ENCODE results near the gene TMPRSS2. TPM values are rescaled to one million over a fixed set of nuclear protein-coding genes. Genes with fewer than 3 reads are reported as not detected.

Gene TMPRSS2
- total RNA-seq (ENCODE audit: low replicate concordance): 0.99 and 1.5 TPM in 2 replicates

- TF ChIP-seq EZH2 (IDR thresholded peaks at IDR 0.05): peak; percentile 82
- no peak for TF ChIP-seq EZH2phosphoT487 (IDR thresholded peaks at IDR 0.05)
- TF ChIP-seq, protein P1, sequence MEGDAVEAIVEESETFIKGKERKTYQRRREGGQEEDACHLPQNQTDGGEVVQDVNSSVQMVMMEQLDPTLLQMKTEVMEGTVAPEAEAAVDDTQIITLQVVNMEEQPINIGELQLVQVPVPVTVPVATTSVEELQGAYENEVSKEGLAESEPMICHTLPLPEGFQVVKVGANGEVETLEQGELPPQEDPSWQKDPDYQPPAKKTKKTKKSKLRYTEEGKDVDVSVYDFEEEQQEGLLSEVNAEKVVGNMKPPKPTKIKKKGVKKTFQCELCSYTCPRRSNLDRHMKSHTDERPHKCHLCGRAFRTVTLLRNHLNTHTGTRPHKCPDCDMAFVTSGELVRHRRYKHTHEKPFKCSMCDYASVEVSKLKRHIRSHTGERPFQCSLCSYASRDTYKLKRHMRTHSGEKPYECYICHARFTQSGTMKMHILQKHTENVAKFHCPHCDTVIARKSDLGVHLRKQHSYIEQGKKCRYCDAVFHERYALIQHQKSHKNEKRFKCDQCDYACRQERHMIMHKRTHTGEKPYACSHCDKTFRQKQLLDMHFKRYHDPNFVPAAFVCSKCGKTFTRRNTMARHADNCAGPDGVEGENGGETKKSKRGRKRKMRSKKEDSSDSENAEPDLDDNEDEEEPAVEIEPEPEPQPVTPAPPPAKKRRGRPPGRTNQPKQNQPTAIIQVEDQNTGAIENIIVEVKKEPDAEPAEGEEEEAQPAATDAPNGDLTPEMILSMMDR (IDR thresholded peaks at IDR 0.05): no peak
- Histone ChIP-seq H3K4me2 (peak within 1 kb of the TSS; percentile 96), H3K27me3 (peaks cover 52% of the 10 kb centered on the region), H3K36me3 (no peaks in the 10 kb centered on the region), H4K20me1 (ENCODE audit: low read depth) (peaks cover 7% of the 10 kb centered on the region), H3K4me3 (peak within 1 kb of the TSS; percentile 68), H3K4me1 (peaks cover 6% of the 10 kb centered on the region), H3K9me3 (ENCODE audit: low read depth) (no peaks in the 10 kb centered on the region), H3F3A (ENCODE audit: low read depth) (peaks cover 5% of the 10 kb centered on the region), H3K9ac (no peak within 1 kb of the TSS), H3K79me2 (ENCODE audit: low read depth) (no peaks in the 10 kb centered on the region), H2AFZ (replicated peaks) (peak within 1 kb of the TSS; percentile 98), H3K27ac (no peak within 1 kb of the TSS)
- peaks cover 48% of the 10 kb centered on the region for H3K27me3 Mint-ChIP-seq (ENCODE audit: insufficient read depth, low read depth)
- no peaks in the 10 kb centered on the region for H3K4me1 Mint-ChIP-seq
- peak; percentile 72 for DNase-seq (ENCODE audit: low spot score)
- H3K27ac Mint-ChIP-seq: no peak within 1 kb of the TSS
- H3K9me3 Mint-ChIP-seq: peaks cover 2% of the 10 kb centered on the region
- H3K4me3 Mint-ChIP-seq: peak within 1 kb of the TSS; percentile 64
- H3K36me3 Mint-ChIP-seq: no peaks in the 10 kb centered on the region
Measured at GRCh38 chr21:41507521-41508414, at the start of gene TMPRSS2. TSS of gene TMPRSS2 (minus strand) at chr21:41508158. CDS start at chr21:41498133, 10,025 bp downstream.

GRCh38 chr21:41555057-41555456 is 47.1 kb upstream of the TMPRSS2 start:
- H4K20me1 ChIP-seq (ENCODE audit: low read depth): no peaks in the 10 kb centered on the region
- peaks cover 2% of the 10 kb centered on the region for H3K27me3 Mint-ChIP-seq (ENCODE audit: insufficient read depth, low read depth)
- H3K9me3 ChIP-seq (ENCODE audit: low read depth): no peaks in the 10 kb centered on the region
- no peak overlapping the region for H3K9ac ChIP-seq
- no peak overlapping the region for H2AFZ ChIP-seq (replicated peaks)
- H3K9me3 Mint-ChIP-seq: no peaks in the 10 kb centered on the region
- H3K79me2 ChIP-seq (ENCODE audit: low read depth): no peaks in the 10 kb centered on the region
- no peak for DNase-seq (ENCODE audit: low spot score)
- H3F3A ChIP-seq (ENCODE audit: low read depth): no peaks in the 10 kb centered on the region
- no peak for TF ChIP-seq EZH2 (IDR thresholded peaks at IDR 0.05)
- TF ChIP-seq, protein P1 (IDR thresholded peaks at IDR 0.05): no peak
- TF ChIP-seq EZH2phosphoT487 (IDR thresholded peaks at IDR 0.05): no peak
- no peak overlapping the region for H3K27ac ChIP-seq
- H3K36me3 ChIP-seq: no peaks in the 10 kb centered on the region
- no peaks in the 10 kb centered on the region for H3K36me3 Mint-ChIP-seq
- H3K4me2 ChIP-seq: no peak overlapping the region
- no peak overlapping the region for H3K4me3 Mint-ChIP-seq
- no peak overlapping the region for H3K4me3 ChIP-seq
- H3K27me3 ChIP-seq: no peaks in the 10 kb centered on the region
- H3K4me1 ChIP-seq: no peaks in the 10 kb centered on the region
- H3K27ac Mint-ChIP-seq: no peak overlapping the region
- H3K4me1 Mint-ChIP-seq: peaks cover 3% of the 10 kb centered on the region

GRCh38 chr21:41552254-41552653 is 44.3 kb upstream of the TMPRSS2 start:
- Histone ChIP-seq H4K20me1 (ENCODE audit: low read depth) (no peaks in the 10 kb centered on the region), H3K9me3 (ENCODE audit: low read depth) (no peaks in the 10 kb centered on the region), H3F3A (ENCODE audit: low read depth) (no peaks in the 10 kb centered on the region), H3K9ac (no peak overlapping the region), H3K4me2 (no peak overlapping the region), H3K27me3 (no peaks in the 10 kb centered on the region), H3K4me1 (no peaks in the 10 kb centered on the region), H3K27ac (no peak overlapping the region), H3K79me2 (ENCODE audit: low read depth) (no peaks in the 10 kb centered on the region), H2AFZ (replicated peaks) (no peak overlapping the region), H3K36me3 (no peaks in the 10 kb centered on the region), H3K4me3 (no peak overlapping the region)
- no peak for TF ChIP-seq EZH2phosphoT487 (IDR thresholded peaks at IDR 0.05)
- TF ChIP-seq, protein P1 (IDR thresholded peaks at IDR 0.05): no peak
- no peak for TF ChIP-seq EZH2 (IDR thresholded peaks at IDR 0.05)
- H3K27me3 Mint-ChIP-seq (ENCODE audit: insufficient read depth, low read depth): peaks cover 4% of the 10 kb centered on the region
- H3K9me3 Mint-ChIP-seq: no peaks in the 10 kb centered on the region
- no peak for DNase-seq (ENCODE audit: low spot score)
- no peaks in the 10 kb centered on the region for H3K36me3 Mint-ChIP-seq
- H3K27ac Mint-ChIP-seq: no peak overlapping the region
- peaks cover 14% of the 10 kb centered on the region for H3K4me1 Mint-ChIP-seq
- no peak overlapping the region for H3K4me3 Mint-ChIP-seq
